GM20431 (cell line): Measurements from ENCODE around the gene MBOAT2.
"Not testable (repeated sequence)": the region's sequence is repeated elsewhere in the genome, so short reads cannot be mapped to it uniquely, and the experiment has no call there.

Experiments used
- in situ Hi-C: fragments of 300-500 bp; cut with MseI, MboI; formaldehyde crosslinking; loops from one replicate; pipeline ENCODE4 v1.15.0; 2020; ENCODE audit warnings: low sequenced_read_pairs; ENCODE audit not compliant: unreplicated experiment

Gene MBOAT2

GRCh38 chr2:8907764-8908288, 95.7 kb downstream of the MBOAT2 start:
- in situ Hi-C loops: no loop called here

- in situ Hi-C loops: not testable (repeated sequence)
These were observed 99.6 kb downstream of the MBOAT2 start for GRCh38 chr2:8903924-8904323.

DNA sequence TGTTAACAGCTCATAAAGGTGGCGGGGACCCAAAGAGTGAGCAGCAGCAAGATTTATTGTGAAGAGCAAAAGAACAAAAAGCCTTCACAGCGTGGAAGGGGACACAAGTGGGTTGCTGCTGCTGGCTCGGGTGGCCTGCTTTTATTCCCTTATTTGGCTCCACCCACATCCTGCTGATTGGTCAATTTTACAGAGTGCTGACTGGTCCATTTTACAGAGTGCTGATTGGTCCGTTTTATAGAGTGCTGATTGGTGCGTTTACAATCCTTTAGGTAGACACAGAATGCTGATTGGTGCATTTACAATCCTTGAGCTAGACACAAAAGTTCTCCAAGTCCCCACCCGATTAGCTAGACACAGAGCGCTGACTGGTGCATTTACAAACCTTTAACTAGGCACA, 100.7 kb downstream of the MBOAT2 start:
- in situ Hi-C loops: not testable (repeated sequence)

- in situ Hi-C loops: not testable (repeated sequence)
These were observed 106.3 kb downstream of the MBOAT2 start for GRCh38 chr2:8897206-8897605.

GRCh38 chr2:8896671-8897070, 106.8 kb downstream of the MBOAT2 start:
- in situ Hi-C loops: not testable (repeated sequence)

GRCh38 chr2:8895087-8895912, 108.2 kb downstream of the MBOAT2 start:
- in situ Hi-C loops: not testable (repeated sequence)

- in situ Hi-C loops: no loop called here
These were observed 109.3 kb downstream of the MBOAT2 start for GRCh38 chr2:8893978-8894820.

DNA sequence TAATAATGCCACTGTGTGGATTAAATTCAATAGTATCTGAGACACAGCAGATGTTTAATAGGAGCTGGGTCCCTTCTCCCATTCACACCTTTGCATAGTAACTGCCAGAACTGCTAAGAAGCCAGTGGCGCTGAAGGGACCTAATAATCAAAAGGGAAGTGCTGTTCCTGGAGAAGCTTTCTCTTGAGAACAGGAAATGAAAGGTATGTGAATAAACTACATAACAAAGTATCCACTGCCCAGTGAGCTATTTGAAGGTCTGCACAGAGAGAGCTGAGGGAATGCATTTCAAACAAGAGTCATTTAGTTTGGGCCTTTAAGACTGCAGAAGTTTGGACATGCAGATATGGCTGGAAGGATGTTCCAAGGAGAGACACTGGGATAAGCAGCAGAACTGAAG, 110.0 kb downstream of the MBOAT2 start:
- in situ Hi-C loops: no loop called here

GRCh38 chr2:8892111-8892510, 111.4 kb downstream of the MBOAT2 start:
- in situ Hi-C loops: no loop called here

DNA sequence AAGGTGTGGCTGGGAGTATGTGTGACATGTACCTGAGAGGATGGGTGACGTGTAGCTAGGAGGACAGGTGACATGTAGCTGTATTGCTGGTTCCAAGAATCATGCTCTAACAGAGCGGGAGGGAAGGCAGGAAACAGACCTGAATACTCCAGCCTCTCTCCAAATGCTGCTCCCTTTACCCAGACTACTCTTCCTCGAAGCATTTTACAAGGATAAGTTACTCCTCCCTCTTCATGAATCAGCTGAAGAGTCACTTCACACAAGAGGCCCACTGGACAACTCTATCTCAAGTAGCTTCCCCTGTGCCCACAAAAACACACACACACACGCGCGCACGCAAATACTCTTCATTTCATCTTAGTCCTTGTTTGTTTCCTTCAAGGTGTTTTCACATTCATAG, 113.5 kb downstream of the MBOAT2 start:
- in situ Hi-C loops: no loop called here

DNA sequence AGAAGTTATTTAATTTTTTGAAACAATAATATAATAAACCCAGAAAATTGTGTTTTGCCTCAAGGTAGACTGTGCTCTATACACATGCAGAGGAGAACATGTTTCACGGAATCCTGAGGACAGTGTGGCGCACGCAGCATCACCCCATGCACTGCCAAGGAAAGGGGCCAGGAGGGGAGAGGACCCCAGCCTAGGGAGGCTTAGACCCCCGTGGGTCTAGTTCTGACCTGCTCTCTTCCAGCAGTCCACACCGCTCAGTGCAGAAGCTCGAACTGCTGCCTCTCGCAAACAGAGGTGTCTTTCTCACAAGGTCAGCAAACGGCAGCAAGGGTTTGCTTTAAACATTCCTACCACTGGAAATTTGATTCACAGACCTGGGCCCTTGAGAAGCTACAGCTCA, 114.5 kb downstream of the MBOAT2 start:
- in situ Hi-C loops: no loop called here

DNA sequence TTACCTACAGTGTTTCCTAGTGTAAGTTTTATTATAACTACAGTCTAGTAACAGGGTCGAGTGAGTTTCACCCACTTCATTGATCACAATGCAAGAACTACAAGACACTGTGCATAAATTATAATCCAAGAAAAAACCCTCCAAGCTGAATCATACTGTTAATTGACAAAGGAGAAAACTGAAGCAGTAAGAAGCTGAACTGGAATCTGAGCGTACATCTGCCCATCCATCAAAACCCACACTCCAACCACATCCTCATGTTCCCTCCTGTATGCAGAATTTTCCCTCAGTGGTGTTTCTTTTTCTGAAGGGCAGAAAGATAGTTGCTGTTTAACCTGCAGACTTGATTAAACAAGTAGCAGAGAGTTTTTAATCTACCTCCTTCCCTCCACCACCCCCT, 116.6 kb downstream of the MBOAT2 start:
- in situ Hi-C loops: no loop called here

DNA sequence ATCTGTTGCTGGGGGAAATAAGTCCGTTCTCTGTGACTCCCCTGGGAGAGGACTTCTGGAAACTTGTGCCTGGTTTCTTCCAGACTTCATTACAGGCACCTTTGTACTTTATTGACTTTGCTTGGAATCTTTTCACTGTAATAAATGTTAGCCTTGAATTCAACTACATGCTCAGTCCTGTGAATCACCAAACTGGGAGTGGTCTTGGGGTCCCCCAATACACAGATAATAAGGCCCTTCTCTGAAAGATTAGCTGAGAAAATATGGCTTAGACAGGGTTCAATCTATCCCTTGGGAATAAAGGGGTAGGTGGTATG, 117.3 kb downstream of the MBOAT2 start:
- in situ Hi-C loops: no loop called here

DNA sequence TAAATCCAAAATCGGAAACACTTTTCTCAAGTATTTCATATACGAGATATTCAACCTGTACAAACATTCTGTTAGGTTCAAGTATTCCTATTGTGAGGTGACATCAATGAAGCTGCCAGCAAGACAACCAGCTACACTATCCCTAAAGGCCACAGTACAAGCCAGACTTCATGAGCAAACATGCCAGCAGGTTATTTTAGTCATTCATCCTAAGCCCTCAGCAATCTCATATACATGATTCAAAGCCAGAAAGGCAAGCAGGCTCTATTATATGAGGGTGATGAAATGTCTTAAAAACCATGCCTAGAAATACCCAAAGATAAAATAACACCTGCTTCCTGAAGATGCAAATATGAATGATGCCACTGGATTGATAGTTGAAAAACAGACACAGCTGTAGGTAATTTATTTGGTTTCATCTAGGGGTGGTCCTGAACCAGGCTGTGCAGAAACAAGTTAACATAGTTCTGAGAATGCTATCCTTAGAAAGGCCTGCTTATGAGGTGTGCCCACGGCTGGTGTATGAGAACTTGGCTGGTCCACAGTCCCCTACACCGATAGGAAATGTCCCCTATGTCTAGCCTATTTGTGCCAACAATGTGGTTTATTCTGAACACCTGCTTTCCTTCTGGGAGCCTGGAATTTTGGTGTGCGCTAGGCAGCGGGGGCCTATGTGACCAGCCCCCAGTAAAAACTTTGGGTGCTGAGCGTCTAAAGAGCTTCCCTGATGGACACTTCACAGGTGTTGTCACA, 117.9 kb downstream of the MBOAT2 start:
- in situ Hi-C loops: no loop called here

GRCh38 chr2:8884812-8885211, 118.7 kb downstream of the MBOAT2 start:
- in situ Hi-C loops: no loop called here

DNA sequence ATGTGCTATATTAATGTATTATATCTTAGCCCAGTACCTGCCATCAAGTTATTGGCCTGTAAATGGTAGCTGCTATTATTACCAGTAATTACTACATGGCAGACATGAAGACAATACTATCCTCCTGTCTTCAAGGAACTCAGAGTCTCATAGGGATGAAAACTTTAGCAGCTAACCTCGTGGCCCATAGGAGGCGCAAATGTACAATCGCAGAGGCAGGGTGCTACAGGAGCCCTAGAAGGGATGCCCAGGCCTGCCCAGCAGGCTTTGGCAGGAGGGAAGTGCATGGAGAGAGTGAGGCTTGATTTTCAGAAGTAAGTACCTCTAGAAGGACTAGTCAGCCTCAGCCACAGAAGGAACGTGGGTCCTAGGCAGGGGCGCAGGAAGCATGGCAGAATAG, 121.4 kb downstream of the MBOAT2 start:
- in situ Hi-C loops: no loop called here

DNA sequence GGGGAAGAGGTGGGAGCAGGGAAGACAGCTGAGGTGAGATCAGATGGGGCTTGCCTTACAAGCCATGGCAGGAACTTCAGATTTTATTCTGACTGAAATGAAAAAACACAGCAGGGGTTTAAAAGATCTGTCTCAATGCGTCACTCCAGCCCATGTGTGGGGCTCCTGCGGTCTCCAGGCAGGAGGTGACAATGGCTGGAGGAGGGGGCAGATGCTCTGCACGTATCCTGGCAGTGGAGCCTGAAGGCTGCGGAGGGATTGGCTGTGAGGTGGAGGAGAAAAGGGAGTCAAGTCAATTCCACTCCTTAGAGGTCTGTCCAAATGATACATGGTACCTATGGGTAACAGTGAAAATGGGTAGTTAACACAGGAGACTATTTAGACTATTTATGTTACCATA, 125.6 kb downstream of the MBOAT2 start:
- in situ Hi-C loops: no loop called here

DNA sequence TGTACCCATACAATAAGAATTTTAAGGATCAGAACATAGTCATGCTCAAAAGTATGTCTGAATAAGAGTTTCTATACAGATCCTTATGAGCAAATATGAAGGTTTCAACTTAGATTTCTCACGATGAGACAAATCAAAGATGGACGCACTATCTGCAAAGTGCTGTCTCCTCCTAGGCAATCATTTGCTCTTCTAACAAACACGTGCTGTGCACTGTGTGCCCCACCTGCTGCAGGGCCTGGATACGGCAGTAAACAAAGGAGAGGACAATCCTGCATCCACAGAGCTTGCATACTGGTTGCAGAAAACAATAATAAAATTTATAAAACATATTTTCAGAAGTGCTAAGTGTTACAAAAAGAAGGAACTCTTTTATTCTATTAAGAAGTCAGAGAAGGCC, 126.2 kb downstream of the MBOAT2 start:
- in situ Hi-C loops: no loop called here

DNA sequence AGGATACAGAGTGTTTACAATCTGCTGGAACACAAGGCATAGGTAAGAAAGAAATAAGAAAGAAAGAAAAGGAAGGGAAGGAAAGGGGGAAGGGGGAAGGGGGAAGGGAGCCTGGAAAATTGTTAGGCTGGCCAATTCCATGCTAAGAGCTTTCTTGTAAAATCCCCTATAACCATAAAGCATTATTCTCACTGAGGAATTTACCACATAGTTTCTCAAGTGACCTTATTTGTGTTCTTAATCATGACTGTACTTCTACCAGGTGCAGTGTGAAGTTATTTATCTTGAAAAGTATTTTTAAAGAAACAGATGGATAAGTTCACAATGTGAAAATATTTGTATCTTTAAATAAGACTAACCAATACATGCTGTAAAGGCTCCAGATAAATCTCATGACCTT, 126.9 kb downstream of the MBOAT2 start:
- in situ Hi-C loops: no loop called here

- in situ Hi-C loops: no loop called here
These were observed 130.6 kb downstream of the MBOAT2 start for GRCh38 chr2:8872821-8873432.
